IPS-NIHi11 (cell line): ENCODE results near the gene DISP2.
A peak's percentile ranks its signal among the peaks of the same experiment; 100 is the strongest.

Experiments
- DNase-seq: peaks from one replicate; pipeline ENCODE4 v3.0.0; 2012; ENCODE audit warnings: mixed read lengths, low spot score

The DISP2 gene

DNA sequence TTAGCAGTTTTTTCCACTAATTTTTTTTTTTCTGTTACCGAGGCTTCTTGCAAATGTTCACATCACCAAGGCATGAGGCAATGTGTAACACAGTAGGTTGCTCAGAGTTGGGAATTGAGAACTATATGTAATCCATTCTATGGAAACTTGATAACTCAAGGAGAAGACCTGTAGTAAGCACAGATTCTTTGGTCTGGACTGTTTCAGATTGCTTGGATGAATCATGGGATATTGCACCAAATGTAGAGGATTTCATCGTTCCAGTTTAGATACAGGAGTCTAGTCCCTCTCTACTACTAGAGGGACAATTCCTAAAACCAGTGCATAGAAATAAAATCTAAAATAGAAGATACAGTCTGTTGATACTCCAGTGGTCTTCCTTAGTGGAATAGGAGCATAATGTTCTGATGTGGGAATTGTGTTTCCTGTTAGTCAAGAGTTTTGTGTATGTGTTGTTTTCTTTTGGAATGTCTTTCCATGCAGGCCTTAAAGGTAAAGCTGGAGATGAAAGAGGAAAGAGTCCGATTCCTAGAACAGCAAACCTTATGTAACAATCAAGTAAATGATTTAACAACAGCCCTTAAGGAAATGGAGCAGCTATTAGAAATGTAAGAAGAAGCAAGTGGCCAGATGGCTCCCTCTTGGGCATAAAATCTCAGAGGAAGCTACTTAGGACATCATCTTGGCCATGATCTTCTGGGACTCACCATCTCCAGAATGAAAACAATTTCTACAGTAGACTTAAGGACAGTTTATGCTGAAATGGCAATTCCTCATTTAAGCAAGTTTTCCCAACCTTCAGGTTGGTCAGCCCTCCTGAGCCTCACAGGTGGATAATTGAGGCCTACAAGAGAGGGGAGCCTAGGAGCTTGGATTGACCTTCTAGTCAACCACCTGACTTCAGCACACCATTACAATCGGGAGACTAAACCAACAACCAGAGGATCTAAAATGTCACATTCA, 35.2 kb downstream of the DISP2 start:
- DNase-seq = no peak

DNA sequence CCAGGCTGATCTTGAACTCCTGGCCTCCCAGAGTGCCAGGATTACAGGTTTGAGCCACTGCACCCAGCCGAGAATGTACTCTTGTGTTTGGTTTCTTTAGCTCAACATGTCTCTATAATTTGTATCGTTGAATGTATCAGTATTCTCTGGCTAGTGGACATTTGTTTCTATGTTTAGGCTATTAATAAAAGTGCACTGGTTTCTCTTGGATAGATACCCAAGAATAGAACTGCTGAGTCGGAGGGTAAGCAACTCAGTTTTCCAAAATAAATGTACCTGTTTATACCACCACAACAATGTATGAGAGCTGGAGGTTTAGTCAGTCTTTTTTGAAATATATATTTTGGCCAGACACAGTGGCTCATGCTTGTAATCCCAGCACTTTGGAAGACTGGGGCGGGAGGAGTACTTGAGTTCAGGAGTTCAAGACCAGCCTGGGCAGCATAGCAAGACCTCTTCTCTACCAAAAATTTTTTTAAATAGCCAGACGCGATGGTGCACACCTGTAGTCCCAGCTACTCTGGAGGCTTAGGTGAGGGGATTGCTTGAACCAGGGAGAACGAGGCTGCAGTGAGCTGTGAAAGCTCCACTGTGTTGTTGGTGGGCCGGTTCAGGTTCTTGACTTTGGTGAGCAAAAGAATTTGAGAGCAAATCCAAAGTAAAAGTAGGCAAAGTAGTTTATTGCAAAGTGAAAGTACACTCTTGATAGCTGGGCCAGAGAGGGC, 39.8 kb downstream of the DISP2 start:
- DNase-seq = no peak

DNA sequence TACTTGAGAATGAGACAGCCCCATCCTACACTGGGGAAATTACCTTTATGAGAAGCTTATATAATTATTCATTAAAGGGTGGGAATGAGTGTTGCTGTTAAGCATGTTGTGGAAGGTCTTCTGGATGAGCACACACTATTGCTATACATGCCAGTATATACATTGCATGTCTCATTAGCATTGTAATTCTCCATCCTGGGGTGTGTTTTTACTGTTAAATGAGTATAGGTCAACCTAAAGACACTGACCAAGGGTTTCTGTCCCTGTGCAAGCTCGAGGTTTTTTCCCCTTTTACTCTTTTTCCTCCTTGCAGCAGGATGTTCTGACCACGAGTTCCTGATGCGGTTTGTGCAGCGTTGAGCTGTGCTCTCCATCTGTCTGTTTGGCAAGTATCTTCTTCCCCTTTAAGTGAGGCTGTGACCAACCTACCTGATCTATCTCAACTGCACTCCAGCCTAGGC, 40.4 kb downstream of the DISP2 start:
- no peak for DNase-seq

DNA sequence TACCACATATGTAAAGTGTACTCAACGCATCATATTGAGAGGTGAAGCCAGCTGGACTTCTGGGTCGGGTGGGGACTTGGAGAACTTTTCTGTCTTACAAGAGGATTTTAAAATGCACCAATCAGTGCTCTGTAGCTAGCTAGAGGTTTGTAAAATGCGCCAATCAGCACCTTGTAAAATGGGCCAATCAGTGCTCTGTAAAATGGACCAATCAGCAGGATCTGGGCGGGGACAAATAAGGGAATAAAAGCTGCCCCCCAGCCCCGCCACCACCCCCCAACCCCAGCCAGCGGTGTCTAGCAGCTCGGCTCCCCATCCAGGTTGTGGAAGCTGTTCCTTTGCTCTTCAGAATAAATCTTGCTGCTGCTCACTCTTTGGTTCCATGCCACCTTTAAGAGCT, 41.4 kb downstream of the DISP2 start:
- DNase-seq = no peak

DNA sequence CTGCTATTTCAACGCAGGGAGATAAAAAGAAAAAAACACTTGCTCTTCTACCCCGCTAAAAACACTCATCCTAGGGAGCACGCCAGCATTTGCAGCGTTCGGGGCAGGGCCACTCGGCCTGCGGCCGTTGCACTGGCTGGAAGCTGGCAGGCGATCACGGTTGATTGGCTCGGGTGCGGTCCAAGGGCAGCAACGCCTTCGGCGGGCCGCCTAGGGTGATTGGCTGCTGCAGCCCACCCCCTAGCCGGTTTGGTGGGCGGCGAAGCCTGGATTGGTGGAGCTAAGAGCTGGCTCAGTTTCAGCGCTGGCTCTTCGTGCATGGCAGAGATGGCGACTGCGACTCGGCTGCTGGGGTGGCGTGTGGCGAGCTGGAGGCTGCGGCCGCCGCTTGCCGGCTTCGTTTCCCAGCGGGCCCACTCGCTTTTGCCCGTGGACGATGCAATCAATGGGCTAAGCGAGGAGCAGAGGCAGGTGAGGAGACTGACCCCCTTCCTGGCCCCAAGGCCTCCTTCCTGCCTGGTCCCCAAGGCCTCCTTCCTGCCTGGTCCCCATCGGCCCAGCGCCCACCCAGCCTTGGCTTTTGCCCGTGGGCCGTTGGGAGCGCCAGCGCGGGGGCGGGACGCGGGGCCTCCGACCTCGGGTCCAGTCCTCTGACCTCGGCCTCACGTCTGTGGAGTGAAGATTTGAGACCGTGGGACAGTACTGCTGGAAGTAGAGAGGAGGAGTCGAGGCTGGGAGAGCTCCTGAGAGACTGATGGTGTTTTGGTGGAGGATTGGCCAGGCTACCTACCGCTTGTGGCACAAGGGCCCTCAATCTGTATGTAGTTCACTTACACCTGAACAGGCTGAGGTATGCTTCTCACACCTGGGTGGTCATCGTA, 47.7 kb downstream of the DISP2 start, which contains the start of gene IVD:
TSS of gene IVD (plus strand) at position 295 of the 881 bp plus-strand sequence. CDS start at position 328, 33 bp downstream.
- DNase-seq = peak; percentile 100

DNA sequence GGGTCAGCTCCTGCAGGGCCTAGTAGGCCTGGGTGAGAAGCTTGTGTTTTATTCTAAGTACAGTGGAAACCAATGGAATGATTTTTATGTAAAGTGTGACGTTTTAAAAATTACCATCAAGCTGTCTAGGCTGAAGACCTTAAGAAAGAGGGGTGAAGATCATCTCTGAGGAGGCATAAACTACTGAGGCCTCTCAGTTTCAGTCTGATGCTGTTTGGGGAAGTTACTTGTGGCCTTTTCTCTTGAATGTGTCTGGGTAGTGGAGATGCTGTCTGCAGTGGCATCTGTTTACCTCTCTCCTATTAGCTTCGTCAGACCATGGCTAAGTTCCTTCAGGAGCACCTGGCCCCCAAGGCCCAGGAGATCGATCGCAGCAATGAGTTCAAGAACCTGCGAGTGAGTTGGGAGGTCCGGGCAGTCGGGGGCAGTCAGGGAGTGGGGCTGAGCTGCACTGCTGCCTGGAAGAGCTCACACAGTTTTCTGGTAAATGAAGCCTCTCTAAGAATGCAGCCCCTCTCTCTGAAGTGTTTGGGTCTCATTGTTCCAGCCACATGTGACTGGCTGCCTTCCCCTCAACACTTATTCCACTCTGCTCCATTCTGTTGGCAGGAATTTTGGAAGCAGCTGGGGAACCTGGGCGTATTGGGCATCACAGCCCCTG, 49.4 kb downstream of the DISP2 start:
- DNase-seq = no peak

DNA sequence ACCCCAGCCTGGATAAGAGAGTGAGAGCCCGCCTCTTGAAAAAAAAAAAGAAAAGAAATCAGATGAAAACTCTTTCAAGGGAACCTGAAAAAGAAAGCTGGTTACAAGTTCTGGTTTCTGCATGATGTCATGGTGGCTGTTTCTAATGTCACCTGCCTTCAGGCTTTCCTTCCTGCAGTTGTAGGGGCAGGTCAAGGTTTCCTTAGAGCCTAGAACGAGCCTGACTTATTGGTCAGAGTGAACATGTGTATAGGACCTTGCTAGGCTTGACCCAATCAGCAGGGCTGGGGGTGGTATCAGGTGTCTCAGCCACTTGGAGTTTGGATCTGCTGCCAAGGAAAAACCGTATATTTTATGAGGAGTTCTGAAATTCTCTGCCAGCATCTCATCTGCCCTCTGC, 51.3 kb downstream of the DISP2 start:
- DNase-seq = no peak

DNA sequence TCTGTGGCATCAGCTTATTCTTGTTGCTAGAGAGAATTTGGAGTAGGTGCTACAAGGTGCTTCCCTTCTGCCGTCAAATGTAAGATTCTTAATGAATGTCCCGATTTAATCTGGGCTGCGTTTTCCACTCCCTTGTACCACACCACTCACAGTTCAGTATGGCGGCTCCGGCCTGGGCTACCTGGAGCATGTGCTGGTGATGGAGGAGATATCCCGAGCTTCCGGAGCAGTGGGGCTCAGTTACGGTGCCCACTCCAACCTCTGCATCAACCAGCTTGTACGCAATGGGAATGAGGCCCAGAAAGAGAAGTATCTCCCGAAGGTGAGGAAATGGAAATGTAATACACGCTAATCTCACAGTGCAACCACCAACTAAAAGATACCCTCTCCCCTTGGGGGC, 52.5 kb downstream of the DISP2 start:
- DNase-seq = no peak

DNA sequence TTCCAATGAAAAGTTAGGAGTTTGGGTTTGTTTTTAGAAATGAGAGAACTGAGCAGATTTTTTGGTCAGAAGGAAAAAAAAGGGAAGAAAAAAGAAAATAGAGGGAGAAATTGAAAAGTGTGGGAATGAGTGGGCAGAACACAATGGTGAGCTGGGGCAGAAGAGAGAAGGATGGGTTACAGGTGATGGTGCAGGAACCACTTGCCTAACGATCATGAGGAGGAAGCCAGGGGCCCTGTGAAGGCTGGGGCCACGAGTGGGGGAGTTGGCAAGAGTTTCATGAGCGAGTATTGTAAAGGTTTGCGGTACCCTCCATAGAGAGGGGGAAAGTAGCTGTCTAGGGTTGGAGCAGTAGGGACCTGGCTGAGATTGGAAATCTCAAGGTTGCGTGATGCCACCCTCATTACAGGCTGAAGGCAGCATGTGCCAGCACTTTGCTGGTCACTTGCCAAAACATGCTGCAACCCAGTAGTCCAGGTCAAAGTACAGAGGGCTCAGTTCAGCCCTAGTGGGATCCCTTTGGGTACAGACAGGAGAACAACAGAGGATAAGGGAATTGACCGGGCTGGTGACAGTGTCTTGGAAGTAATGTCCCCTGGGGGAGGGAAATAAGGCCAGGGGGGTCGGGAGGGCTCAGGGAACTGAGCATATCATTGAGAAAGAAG, 54.2 kb downstream of the DISP2 start:
- no peak for DNase-seq

DNA sequence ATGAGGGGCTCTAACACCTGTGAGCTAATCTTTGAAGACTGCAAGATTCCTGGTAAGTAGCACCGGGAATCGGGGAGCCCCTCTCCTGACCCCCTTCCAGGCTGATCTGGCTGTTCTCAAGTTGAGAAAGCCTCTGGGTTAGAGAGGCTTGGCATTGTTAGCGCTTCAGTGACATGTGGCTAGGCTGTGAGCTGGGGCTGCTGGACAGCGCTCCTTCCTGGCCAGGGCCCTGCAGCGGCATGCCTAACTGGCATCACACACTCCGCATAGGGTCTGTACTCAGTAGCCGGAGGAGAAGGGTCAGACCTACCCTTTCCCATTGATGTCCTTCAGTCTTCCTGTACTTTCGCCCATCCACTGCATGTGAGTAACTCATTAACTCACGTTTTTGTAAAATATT, 55.0 kb downstream of the DISP2 start:
- DNase-seq = no peak

DNA sequence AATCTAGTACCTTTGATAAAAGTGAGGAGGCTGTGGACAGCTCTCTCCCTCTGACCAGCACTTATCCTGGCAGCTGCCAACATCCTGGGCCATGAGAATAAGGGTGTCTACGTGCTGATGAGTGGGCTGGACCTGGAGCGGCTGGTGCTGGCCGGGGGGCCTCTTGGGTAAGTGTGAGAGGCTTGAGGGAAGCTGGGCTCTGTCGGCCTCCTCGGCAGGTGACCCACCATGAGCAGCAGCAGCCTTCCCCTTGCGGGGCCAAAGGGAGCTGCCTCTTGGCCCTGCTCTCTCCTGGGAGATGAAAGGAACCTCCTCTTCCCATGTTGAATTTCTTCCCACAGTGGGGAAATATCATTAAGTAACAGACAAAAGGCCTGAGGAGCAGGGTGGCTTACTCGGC, 56.8 kb downstream of the DISP2 start:
- no peak for DNase-seq

DNA sequence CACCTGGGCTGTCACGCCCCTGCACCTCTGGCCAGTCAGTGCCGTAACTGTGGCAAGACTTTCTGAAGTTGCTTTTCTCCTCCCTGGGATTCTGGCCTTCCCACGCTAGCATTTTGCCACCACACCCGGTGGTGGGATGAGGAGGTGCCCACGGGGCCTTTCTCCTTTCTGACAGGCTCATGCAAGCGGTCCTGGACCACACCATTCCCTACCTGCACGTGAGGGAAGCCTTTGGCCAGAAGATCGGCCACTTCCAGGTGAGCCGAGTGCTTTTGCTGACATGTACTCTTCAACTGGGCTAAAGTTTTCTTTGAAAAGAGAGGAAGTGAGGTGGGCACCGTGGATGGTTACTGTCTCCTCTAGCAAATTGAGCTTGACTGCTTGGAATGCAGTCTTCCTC, 57.2 kb downstream of the DISP2 start:
- DNase-seq = no peak

DNA sequence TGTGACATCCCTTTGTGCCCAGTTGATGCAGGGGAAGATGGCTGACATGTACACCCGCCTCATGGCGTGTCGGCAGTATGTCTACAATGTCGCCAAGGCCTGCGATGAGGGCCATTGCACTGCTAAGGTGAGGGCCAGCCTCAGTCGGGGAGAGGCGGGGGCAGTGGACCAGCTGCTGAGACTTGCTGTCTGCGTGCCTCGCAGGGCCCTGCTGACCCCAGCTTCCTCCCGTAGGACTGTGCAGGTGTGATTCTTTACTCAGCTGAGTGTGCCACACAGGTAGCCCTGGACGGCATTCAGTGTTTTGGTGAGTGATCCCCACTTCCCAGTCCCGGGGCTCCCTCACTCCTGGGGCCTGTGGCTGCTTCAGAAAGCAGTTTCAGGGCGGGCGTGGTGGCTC, 58.0 kb downstream of the DISP2 start:
- no peak for DNase-seq

DNA sequence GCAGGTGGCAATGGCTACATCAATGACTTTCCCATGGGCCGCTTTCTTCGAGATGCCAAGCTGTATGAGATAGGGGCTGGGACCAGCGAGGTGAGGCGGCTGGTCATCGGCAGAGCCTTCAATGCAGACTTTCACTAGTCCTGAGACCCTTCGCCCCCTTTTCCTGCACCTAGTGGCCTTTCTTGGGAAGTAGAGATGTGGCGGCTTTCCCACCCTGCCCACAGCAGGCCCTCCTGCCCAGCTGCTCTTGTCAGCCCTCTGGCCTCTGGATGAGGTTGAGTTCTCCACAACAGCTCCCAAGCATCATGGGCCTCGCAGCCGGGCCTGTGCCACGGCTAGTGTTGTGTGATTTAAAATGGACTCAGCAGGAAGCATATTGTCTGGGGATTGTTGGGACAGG, 60.1 kb downstream of the DISP2 start:
- DNase-seq = no peak

DNA sequence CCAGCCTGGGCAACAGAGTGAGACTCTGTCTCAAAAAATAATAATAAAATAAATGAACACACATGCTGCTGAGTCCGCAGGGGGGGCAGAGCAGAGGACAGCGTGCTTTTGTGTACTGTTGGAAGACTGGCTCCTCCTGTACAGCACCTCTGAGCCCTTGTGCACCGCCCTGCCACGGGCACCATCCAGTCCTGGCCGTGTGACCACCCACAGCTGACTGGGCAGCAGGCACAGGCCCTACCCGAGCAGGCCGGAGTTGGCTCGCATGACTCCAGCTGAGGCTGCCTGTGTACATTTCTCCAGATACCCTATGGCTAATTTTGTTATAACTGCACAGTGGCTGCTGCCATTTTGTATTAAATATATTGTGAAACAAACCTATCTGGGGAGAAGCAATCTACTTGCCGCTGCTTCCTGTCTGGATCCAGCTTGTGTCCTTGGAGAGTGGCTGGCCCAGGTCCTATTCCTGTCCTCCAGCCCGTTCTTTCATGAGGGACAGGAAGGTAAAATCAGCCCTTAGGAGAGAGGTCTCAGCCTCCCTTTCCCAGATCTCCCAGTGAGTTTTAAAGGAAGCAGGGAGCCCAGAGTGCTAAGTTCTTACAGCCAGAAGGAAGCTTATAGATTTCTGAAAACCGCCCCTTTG, 62.2 kb downstream of the DISP2 start:
- DNase-seq = no peak

DNA sequence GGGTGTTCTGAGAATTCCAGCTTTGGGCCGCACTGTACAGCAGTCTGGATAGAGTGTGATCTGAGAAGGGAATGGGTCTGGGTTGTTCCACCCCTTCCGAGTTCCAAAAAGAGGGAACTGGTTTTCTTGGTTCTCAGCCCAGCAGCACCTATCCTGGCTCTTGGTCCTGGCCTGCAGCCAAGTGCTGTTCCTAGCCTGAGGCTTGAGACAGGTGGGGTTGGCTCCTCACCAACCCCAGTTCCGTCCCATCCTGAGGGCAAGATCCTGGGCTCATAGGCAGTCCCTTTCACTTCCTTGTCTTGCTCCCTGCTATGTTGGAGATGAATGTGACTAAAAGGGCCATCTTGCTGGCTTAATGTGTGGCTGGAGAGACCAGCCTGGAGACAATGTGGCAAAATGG, 62.8 kb downstream of the DISP2 start:
- DNase-seq = no peak

DNA sequence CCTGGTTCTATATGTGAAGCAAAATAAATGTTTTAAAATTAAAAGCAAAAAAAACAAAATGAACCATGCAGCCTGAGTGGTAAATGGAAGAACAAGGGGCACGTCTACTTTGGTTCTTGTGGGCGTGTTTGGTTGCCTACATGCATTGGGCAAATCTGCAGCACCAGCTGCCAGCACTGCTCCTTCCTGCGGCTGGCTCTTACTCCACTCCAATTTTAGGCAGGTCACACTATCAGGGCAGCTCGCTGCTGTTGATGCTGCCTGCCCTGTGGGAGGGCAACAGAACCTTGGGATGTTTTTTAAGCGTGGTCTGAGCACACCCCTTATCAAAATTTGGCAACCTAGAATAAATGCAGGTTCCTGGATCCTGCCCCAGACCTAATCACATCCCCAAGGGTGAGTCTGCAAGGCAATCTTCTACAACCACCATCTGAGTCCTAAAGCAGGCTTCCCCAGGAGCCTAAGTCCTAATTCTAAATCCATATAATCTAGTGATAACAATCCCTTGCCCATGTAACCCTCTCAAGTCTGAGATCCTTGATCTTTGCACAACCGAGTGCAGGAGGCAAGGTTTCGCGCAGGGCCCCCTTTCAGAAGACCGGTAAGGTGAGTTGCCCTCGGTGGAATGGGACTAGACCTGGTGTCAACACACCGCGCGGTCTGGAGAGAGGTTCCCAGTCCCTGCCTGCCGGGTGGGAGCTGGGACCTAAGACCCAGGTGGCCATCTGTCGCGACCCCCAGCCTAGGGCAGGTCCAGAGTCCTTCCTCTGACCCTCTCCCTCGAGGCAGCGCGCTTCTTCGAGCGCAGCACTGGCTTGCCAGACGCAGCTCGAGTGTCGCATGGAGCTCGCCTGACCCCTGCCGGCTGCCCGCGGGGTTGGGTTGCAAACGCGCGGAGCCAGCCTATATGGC, 63.5 kb downstream of the DISP2 start:
- peak; percentile 92 for DNase-seq

DNA sequence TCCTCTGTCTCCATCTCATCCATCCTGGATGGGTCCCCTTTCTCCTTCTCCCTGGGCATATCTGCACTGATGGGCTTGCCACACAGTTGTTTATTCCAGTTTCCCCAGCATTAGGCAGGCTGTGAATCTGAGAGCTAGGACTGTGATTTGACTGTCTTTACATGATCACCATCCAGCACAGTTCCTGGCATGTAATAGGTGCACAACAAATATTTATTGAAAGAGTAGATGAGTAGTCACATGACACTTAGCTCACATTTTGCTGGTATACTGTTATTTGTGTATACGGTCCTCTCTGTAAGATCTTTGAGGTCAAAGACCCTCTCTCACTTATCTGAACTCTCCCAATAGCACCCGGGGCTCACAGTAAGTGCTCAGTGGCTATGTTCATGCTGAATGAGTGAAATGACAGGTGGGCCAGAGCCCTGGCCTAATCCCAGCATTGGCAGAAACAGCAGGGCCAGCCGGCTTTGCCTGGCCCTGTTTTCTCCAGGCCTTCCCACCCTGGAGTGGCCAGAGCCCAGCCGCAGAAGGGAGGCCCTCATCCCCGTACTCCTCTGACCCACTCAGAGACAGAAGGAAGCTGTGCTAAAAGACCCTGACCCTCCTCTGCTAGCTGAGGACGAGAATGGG, 66.6 kb downstream of the DISP2 start:
- no peak for DNase-seq

DNA sequence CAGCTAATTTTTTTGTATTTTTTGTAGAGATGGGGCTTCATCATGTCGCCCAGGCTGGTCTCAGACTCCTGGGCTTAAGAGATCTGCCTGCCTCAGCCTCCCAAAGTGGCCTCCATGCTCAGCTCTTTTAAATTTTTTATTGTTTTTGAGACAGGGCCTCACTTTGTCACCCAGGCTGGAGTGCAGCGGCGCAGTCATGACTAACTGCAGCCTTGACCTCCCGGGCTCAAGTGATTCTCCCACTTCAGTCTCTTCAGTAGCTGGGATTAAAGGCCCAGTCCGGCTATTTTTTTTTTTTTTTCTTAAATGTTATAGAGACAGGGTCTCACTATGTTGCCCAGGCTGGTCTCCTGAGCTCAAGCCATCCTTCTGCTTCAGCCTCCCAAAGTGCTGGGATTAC, 67.7 kb downstream of the DISP2 start:
- DNase-seq = no peak
